Testis (tissue), 3 donors: ENCODE measurements around the gene XYLT1. TPM values are rescaled to one million over a fixed set of nuclear protein-coding genes. Genes with fewer than 3 reads are reported as not detected.

Experiments
- DNase-seq: peaks from one replicate; pipeline ENCODE4 v3.0.0-alpha.2; 2019
- H3K27ac ChIP-seq, 2 donors: fragments of 200-600 bp; sonication (generic); one replicate each; pipeline ENCODE4 v1.5.1; 2019
- H3K27me3 ChIP-seq: fragments of 200-600 bp; sonication (generic); one replicate; pipeline ENCODE4 v1.5.1; 2019
- H3K36me3 ChIP-seq: fragments of 200-600 bp; sonication (generic); one replicate; pipeline ENCODE4 v1.5.1; 2017; ENCODE audit warnings: low read depth; ENCODE audit errors: missing control alignments
- H3K4me1 ChIP-seq: fragments of 200-600 bp; sonication (generic); one replicate; pipeline ENCODE4 v1.5.1; 2019
- H3K4me3 ChIP-seq, 2 donors: fragments of 200-600 bp; sonication (generic); one replicate each; pipeline ENCODE4 v1.5.1; 2017 to 2019
- H3K9me3 ChIP-seq: fragments of 200-600 bp; sonication (generic); one replicate; pipeline ENCODE4 v1.5.1; 2017
- CTCF ChIP-seq, 3 experiments: fragments of 450-650 bp in 2 of 3; fragments of 200-600 bp in 1 of 3; sonication (generic) in 1 of 3; IDR thresholded peaks; one replicate each; pipeline ENCODE4 v1.5.1; 2016 to 2019; ENCODE audit warnings: antibody characterized with exemption in 3 of 3, mild to moderate bottlenecking in 2 of 3, moderate library complexity in 1 of 3
- POLR2A ChIP-seq: fragments of 450-650 bp; IDR thresholded peaks from one replicate; pipeline ENCODE4 v1.6.1; 2017; ENCODE audit warnings: antibody characterized with exemption, mild to moderate bottlenecking, moderate library complexity
- WGBS, 2 donors: methylation state at CpG; one replicate each; pipeline ENCODE4 v1.1.5; 2018; 5-methylcytosine and 5-hydroxymethylcytosine counted together
- intact Hi-C: fragments of 100-400 bp; cut with DNase I; formaldehyde crosslinking; loops from one replicate; pipeline ENCODE4 v1.15.1; 2023; ENCODE audit warnings: low total_unique reads
- polyA plus RNA-seq: library from polyadenylated mRNA; stranded (reverse); fragments of 350-450 nt; fragmentation: Illumina TruSeq; extraction: RNeasy Lipid Tissue Mini Kit (QIAGEN cat#74804); gene quantifications from one replicate; pipeline ENCODE4 v1.2.3, GENCODE V29; 2014; ENCODE audit warnings: low read depth, low replicate concordance; ENCODE audit not compliant: insufficient read depth
- total RNA-seq, 2 donors: library from RNA; depleted of rRNA; stranded (reverse); fragments of >200 nt; gene quantifications; one replicate each; pipeline ENCODE4 v1.2.3, GENCODE V29; 2016

XYLT1 gene
- total and polyA plus RNA-seq, 3 donors from 2014 or later = 6.5 to 20.7 (median 13.6) TPM

- Histone ChIP-seq H3K4me1 (peaks cover 15% of the 10 kb centered on the region), H3K27ac (peak overlapping the region in 1 of 2 donors; percentile 61), H3K9me3 (no peaks in the 10 kb centered on the region), H3K27me3 (no peaks in the 10 kb centered on the region), H3K36me3 (no peaks in the 10 kb centered on the region), H3K4me3 (no peak overlapping the region)
- intact Hi-C loops = no loop called here
- no peak for DNase-seq
- WGBS, 2 donors = 68 to 77% methylated on average over 6 of the region's 6 CpGs
- TF ChIP-seq POLR2A (no peak), CTCF (IDR thresholded peaks at IDR 0.05) (no peak)
Observed at GRCh38 chr16:17304491-17305119, 166.2 kb downstream of the XYLT1 start.

GRCh38 chr16:17304106-17304490 is 166.7 kb downstream of the XYLT1 start:
- intact Hi-C loops = no loop called here
- Histone ChIP-seq H3K9me3 (no peaks in the 10 kb centered on the region), H3K27ac (no peak overlapping the region), H3K4me1 (peaks cover 20% of the 10 kb centered on the region), H3K4me3 (no peak overlapping the region), H3K27me3 (no peaks in the 10 kb centered on the region), H3K36me3 (no peaks in the 10 kb centered on the region)
- WGBS, 2 donors = 84 to 92% methylated on average over 2 of the region's 2 CpGs
- no peak for DNase-seq
- no peak for TF ChIP-seq POLR2A
- no peak for TF ChIP-seq CTCF (IDR thresholded peaks at IDR 0.05)

- intact Hi-C loops = no loop called here
- H3K27ac ChIP-seq = no peak overlapping the region
- H3K4me1 ChIP-seq = peaks cover 23% of the 10 kb centered on the region
- DNase-seq = no peak
- no peaks in the 10 kb centered on the region for H3K9me3 ChIP-seq
- WGBS, 2 donors = 75% methylated on average over 5 of the region's 5 CpGs
- TF ChIP-seq POLR2A (no peak), CTCF (IDR thresholded peaks at IDR 0.05) (no peak)
- no peaks in the 10 kb centered on the region for H3K36me3 ChIP-seq
- no peak overlapping the region for H3K4me3 ChIP-seq
- no peaks in the 10 kb centered on the region for H3K27me3 ChIP-seq
Observed at GRCh38 chr16:17303101-17303500, 167.7 kb downstream of the XYLT1 start.

- intact Hi-C loops = no loop called here
- Histone ChIP-seq H3K4me3 (no peak overlapping the region), H3K27ac (no peak overlapping the region), H3K27me3 (no peaks in the 10 kb centered on the region), H3K4me1 (peaks cover 23% of the 10 kb centered on the region), H3K36me3 (no peaks in the 10 kb centered on the region), H3K9me3 (no peaks in the 10 kb centered on the region)
- no peak for DNase-seq
- 69 to 73% methylated on average over 3 of the region's 3 CpGs for WGBS, 2 donors
- TF ChIP-seq POLR2A (no peak), CTCF (IDR thresholded peaks at IDR 0.05) (no peak)
Observed at GRCh38 chr16:17302620-17303019, 168.1 kb downstream of the XYLT1 start.

GRCh38 chr16:17302214-17302613 is 168.5 kb downstream of the XYLT1 start:
- WGBS, 2 donors = 86 to 98% methylated on average over 4 of the region's 4 CpGs
- Histone ChIP-seq H3K4me1 (peaks cover 23% of the 10 kb centered on the region), H3K36me3 (no peaks in the 10 kb centered on the region), H3K27ac (no peak overlapping the region), H3K9me3 (no peaks in the 10 kb centered on the region), H3K27me3 (no peaks in the 10 kb centered on the region), H3K4me3 (no peak overlapping the region)
- no peak for DNase-seq
- TF ChIP-seq CTCF (IDR thresholded peaks at IDR 0.05) (no peak), POLR2A (no peak)
- intact Hi-C loops = no loop called here
